ENCODE results near the gene RBM6.

RBM6 gene

DNA sequence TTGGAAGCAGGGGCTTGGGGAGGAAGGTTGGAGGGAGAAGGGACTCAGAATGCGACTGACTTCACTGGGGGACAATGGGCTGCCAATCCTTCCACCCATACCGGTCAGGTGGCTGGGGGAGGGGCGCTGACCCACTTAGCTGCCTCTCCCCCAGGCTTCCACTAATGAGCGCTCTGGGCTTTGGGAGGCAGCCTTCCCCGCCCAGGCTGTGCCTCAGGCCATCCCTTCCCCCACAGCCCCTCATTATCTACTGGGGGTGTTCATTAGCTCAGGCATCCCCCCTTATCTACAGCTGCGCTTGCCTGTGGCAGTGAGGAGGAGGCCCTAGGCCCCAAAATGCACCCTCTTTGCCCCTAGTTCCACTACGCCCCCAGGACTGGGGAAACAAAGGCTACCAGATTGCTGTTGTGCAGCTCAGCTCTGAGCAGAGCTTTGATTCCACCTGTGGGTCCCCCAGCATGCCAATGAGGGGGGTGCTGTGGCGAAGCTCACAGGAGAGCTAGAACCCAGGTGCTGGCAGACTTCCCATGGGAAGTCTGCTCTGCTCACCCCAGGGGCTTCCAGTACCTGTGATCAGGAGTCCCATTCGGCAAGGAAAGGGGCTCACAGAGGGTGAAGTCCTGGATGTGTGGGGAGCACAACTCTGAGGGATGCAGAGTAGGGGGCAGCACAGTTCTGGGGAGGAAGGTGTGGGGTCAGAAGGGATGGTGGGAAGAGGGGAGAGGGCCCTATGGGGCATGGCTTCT lies 185.8 kb downstream of the RBM6 start:
- Mint-ChIP-seq H3K4me1 (peaks cover 12 to 13% of the 10 kb centered on the region in 2 donors), H3K27me3 (no peaks in the 10 kb centered on the region), H3K27ac (peak overlapping the region; percentile 85), H3K4me3 (no peak overlapping the region), H3K36me3 (peaks cover 12% of the 10 kb centered on the region in 2 donors), H3K9me3 (no peaks in the 10 kb centered on the region)
- ATAC-seq (replicated peaks): no peak
- no peak for DNase-seq

DNA sequence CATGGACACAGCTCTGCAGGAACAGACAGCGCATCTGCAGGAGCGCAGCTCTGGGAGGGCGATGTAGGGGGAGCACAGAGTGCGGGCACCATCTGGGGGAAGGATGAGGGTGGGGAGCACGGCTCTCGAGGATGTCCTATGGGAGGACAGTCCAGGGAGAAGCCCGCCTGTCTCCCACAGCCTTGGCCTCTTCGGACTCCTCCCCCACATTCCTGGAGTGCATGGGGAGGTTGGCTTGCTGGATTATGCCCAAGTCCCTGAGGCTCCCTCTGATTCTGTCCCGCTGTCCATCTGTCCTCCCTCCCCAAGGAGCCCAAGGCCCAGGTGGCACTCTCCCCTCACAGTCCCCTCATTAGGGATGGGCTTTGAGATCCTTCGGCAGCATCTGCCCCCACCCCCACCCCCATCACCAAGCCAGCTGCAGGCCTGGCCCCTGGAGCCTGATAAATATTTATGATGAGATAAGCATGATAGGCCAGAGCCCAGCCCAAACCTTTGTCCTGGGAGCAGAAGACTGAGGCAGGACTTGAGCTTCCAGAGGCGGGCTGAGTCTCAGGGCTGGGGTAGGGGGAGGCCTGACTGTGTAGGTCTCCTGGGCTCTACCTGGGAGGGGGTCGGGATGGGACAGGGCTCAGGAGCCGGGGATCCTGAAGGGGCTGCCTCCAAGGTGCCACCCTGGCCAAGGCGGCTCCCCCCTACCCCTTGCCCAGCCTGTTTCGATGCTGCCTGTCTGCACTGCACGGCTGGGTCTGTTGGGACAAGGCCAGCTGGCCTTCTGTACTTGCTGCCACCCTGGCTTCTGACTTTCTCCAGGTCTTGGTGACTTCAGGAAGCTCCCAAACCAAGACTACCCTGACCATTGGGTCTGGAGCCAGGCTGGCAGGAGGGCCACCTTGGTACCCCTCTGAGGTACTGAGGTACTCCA lies 186.6 kb downstream of the RBM6 start:
- no peak overlapping the region for H3K4me3 Mint-ChIP-seq
- H3K27ac Mint-ChIP-seq: peak overlapping the region; percentile 60
- peaks cover 9 to 12% of the 10 kb centered on the region in 2 donors for H3K4me1 Mint-ChIP-seq
- peaks cover 12% of the 10 kb centered on the region in 2 donors for H3K36me3 Mint-ChIP-seq
- no peak for ATAC-seq (replicated peaks)
- no peaks in the 10 kb centered on the region for H3K27me3 Mint-ChIP-seq
- DNase-seq: no peak
- no peaks in the 10 kb centered on the region for H3K9me3 Mint-ChIP-seq
